Pancreas (tissue), 10 donors: ENCODE results near the gene CEP250. TPM values are rescaled to one million over a fixed set of nuclear protein-coding genes. Genes with fewer than 3 reads are reported as not detected.

Experiments
- ATAC-seq, 4 donors: fragments of 200-7000 bp; cut with Tn5 transposase; one replicate each; pipeline versions ENCODE4 v1.8.0 to v1.9.1; 2020; ENCODE audit warnings: mild to moderate bottlenecking in 4 of 4, moderate library complexity in 4 of 4
- DNase-seq, 6 donors: peaks; one replicate each; pipeline ENCODE4 v3.0.0-alpha.2; 2020
- FAIRE-seq: peaks from 2 replicates; lab custom pipeline; 2012; peaks lifted over from hg19 to GRCh38; lab: Jason Lieb, UNC
- H3K27ac ChIP-seq, 4 donors: fragments of 200-600 bp; sonication (generic); 1 replicate in 3 of 4; 2 replicates in 1 of 4; pipeline versions ENCODE4 v1.5.0 to v1.8.0; 2020
- H3K27me3 ChIP-seq, 4 donors: fragments of 200-600 bp; one replicate each; pipeline ENCODE4 v1.8.0; 2021
- H3K36me3 ChIP-seq, 3 donors: fragments of 200-600 bp; sonication (generic) in 1 of 3; one replicate each; pipeline versions ENCODE4 v1.5.0 to v1.8.0; 2020 to 2021
- H3K4me1 ChIP-seq, 3 donors: fragments of 200-600 bp; one replicate each; pipeline ENCODE4 v1.8.0; 2021
- H3K4me3 ChIP-seq, 4 donors: fragments of 200-600 bp; sonication (generic) in 2 of 4; one replicate each; pipeline versions ENCODE4 v1.5.0 to v1.8.0; 2020 to 2021
- H3K9me3 ChIP-seq, 4 donors: fragments of 200-600 bp; one replicate each; pipeline ENCODE4 v1.8.0; 2021
- CTCF ChIP-seq, 4 donors: fragments of 200-600 bp; sonication (generic) in 3 of 4; IDR thresholded peaks; one replicate each; pipeline versions ENCODE4 v1.5.0 to v1.8.0; 2021; ENCODE audit warnings: antibody characterized with exemption in 4 of 4
- WGBS, 2 donors: extraction: QIAGEN DNeasy Blood & Tissue Kit; methylation state at CpG; one replicate each; pipeline ENCODE4 v1.1.7; 2013; 5-methylcytosine and 5-hydroxymethylcytosine counted together
- intact Hi-C, 3 donors: fragments of 100-400 bp; cut with DNase I; formaldehyde crosslinking; loops; one replicate each; pipeline versions ENCODE4 v1.11.1 to v1.14.2; 2022
- polyA plus RNA-seq, 2 donors: library from polyadenylated mRNA; stranded (reverse); fragments of 200-250 nt; gene quantifications; one replicate each; pipeline ENCODE4 v1.2.3, GENCODE V29; 2013
- total RNA-seq, 6 donors: library from RNA; stranded (reverse); fragmentation: NEBNext Ultra II Directional in 4 of 6; extraction: Animal tissue kit (Norgen Biotek cat#: 25700) in 4 of 6; gene quantifications; one replicate each; pipeline versions ENCODE4 v1.2.1 to v1.2.4, GENCODE V29; 2021 to 2023
- donor health status: healthy with polysubstance abuse.
- donor health status: DM: no; HTN: no; CAD: no; lungs with moderate emphysema.
- donor health status: DM: no; HTN: no; CAD: no.
- donor health status: control.
- donor health status: control.
- donor health status: Bipolar disorder and iron deficiency.
- donor health status: DM: yes; HTN: yes; CAD: no.
- donor health status: DM: no; HTN: no; CAD: no.
- donor health status: DM: no; HTN: no; CAD: no.
- donor health status: DM: yes; HTN: yes; CAD: no.

CEP250 gene
- total and polyA plus RNA-seq, 8 donors, result 4.5 to 16.2 (median 10.0) TPM

GRCh38 chr20:35410613-35411012, 44.8 kb upstream of the CEP250 start:
- H3K36me3 ChIP-seq, result peaks cover 0 to 14% (median 0%) of the 10 kb centered on the region in 3 donors
- H3K9me3 ChIP-seq, result no peaks in the 10 kb centered on the region
- no peak for ATAC-seq
- WGBS, 2 donors, result 74 to 77% methylated on average over 6 of the region's 6 CpGs
- no peaks in the 10 kb centered on the region for H3K27me3 ChIP-seq
- peaks cover 3 to 4% (median 4%) of the 10 kb centered on the region in 3 donors for H3K4me1 ChIP-seq
- FAIRE-seq, result no peak
- TF ChIP-seq CTCF (IDR thresholded peaks at IDR 0.05), result no peak
- no peak overlapping the region for H3K4me3 ChIP-seq
- intact Hi-C loops, result no loop called here
- no peak for DNase-seq
- no peak overlapping the region for H3K27ac ChIP-seq

GRCh38 chr20:35421322-35421721, 34.1 kb upstream of the CEP250 start:
- no peaks in the 10 kb centered on the region for H3K4me1 ChIP-seq
- H3K36me3 ChIP-seq, result no peaks in the 10 kb centered on the region
- FAIRE-seq (no peak), ATAC-seq (no peak), DNase-seq (no peak)
- H3K4me3 ChIP-seq, result no peak overlapping the region
- H3K9me3 ChIP-seq, result no peaks in the 10 kb centered on the region
- intact Hi-C loops, result no loop called here
- H3K27me3 ChIP-seq, result no peaks in the 10 kb centered on the region
- no peak overlapping the region for H3K27ac ChIP-seq
- 34 to 62% methylated on average over 2 of the region's 2 CpGs for whole genome bisulfite sequencing, 2 donors
- no peak for TF ChIP-seq CTCF (IDR thresholded peaks at IDR 0.05)

GRCh38 chr20:35431621-35432429, 23.6 kb upstream of the CEP250 start:
- DNase-seq, result no peak
- Histone ChIP-seq H3K27me3 (no peaks in the 10 kb centered on the region), H3K27ac (no peak overlapping the region), H3K9me3 (no peaks in the 10 kb centered on the region), H3K4me3 (no peak overlapping the region), H3K36me3 (no peaks in the 10 kb centered on the region), H3K4me1 (no peaks in the 10 kb centered on the region)
- ATAC-seq, result no peak
- WGBS, 2 donors, result 61 to 64% methylated on average over 6 of the region's 6 CpGs
- no peak for FAIRE-seq
- no peak for TF ChIP-seq CTCF (IDR thresholded peaks at IDR 0.05)
- intact Hi-C loops, result no loop called here

- Histone ChIP-seq H3K27ac (no peak overlapping the region), H3K9me3 (no peaks in the 10 kb centered on the region), H3K27me3 (no peaks in the 10 kb centered on the region), H3K36me3 (no peaks in the 10 kb centered on the region), H3K4me1 (no peaks in the 10 kb centered on the region), H3K4me3 (no peak overlapping the region)
- ATAC-seq, result no peak
- 56 to 70% methylated on average over 1 of the region's 1 CpG for WGBS, 2 donors
- no peak for DNase-seq
- TF ChIP-seq CTCF (IDR thresholded peaks at IDR 0.05), result no peak
- no peak for FAIRE-seq
- intact Hi-C loops, result no loop called here
These were observed 23.0 kb upstream of the CEP250 start for GRCh38 chr20:35432430-35432735.

GRCh38 chr20:35433337-35433736, 22.1 kb upstream of the CEP250 start:
- FAIRE-seq, result no peak
- no peak for ATAC-seq
- no peak for DNase-seq
- TF ChIP-seq CTCF (IDR thresholded peaks at IDR 0.05), result no peak
- no peak overlapping the region for H3K4me3 ChIP-seq
- H3K27ac ChIP-seq, result no peak overlapping the region
- H3K36me3 ChIP-seq, result no peaks in the 10 kb centered on the region
- H3K4me1 ChIP-seq, result no peaks in the 10 kb centered on the region
- WGBS, 2 donors, result 73 to 74% methylated on average over 2 of the region's 2 CpGs
- H3K9me3 ChIP-seq, result no peaks in the 10 kb centered on the region
- intact Hi-C loops, result no loop called here
- no peaks in the 10 kb centered on the region for H3K27me3 ChIP-seq
